RKO (cell line): ENCODE results near the gene ACTBL2.
"Not testable (repeated sequence)": the region's sequence is repeated elsewhere in the genome, so short reads cannot be mapped to it uniquely, and the experiment has no call there.

Experiments used
- DNase-seq: peaks from one replicate; pipeline ENCODE4 v3.0.0-alpha.2; 2016; ENCODE audit warnings: low spot score

The ACTBL2 gene

DNA sequence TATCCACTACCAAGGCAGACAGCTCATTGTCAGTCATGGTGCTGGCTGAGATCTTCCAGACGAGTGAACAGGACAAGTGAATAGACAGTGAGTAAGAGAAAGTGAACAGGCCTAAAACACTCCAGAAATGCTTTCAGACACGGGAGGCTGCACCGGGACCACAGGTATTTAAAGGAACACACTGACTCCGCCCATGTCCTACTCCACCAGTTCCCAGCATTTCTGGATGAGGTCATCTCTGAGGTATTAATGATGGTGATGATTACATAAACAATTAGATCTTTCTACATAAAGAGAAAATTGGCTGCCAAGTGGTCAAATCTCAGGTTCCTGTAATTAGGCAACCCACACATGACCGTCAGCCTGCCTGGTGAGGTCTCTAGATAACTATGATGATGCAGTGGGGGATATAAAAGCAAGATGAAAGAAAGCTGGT is at the start of gene ACTBL2:
TSS of gene ACTBL2 (minus strand) at position 141 of the 436 bp plus-strand sequence. CDS start at position 37, 104 bp downstream.
- no peak for DNase-seq

DNA sequence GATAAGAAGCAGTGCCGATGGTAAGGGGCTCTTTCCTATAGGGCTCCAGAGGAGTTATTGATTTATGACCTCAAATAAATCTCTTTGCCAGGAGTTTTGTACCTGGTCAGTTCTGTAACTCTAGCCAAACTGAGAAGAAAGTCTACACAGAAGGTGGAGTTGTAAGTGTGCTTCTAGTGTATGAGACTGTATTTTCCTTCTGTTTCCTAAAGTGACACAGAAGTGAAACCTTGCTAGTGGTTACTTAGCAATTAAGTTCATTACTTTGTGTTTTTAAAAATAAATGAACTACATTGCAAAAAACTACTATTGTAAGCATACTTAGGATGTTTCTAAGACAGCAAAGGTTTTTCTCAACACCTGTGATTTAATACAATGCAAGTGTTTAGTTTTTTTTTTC is 48.7 kb upstream of the ACTBL2 start:
- no peak for DNase-seq

DNA sequence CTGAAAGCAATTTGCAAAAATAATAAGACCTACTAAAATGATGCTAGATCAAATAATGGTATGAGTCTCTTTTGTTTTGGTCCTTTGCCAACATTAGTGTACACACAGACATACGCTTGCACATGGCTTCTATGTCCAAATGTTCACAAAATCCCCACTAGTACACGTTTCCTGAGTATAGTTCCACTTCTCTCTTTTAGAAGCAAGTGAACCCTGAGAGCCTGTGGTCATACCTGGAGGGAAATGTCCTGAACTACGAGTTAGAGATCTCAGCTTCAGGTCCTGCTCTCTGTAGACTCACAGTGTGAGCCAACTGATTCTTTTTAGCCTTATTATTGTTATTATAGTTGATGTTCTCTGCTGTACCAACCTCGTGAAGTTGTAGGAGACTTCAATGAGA is 47.3 kb upstream of the ACTBL2 start:
- no peak for DNase-seq

DNA sequence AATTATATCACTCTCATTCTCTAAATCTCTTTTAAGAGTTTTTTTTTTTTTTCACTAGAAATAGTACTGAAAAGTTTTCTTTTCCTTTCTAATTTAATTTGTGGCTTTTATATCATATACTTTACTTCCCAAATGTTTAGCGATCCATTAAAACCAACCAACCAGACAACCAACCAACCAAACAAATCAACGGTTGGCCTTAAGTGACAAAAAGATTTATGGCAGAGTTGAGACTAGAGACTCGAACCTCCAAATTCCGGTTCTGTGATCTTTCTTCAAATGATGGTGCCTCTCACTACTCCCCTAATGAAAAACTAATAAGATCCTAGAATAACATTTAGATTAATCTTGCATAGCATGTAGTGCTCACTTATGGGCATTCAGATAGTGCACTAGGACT is 45.3 kb upstream of the ACTBL2 start:
- DNase-seq: no peak

DNA sequence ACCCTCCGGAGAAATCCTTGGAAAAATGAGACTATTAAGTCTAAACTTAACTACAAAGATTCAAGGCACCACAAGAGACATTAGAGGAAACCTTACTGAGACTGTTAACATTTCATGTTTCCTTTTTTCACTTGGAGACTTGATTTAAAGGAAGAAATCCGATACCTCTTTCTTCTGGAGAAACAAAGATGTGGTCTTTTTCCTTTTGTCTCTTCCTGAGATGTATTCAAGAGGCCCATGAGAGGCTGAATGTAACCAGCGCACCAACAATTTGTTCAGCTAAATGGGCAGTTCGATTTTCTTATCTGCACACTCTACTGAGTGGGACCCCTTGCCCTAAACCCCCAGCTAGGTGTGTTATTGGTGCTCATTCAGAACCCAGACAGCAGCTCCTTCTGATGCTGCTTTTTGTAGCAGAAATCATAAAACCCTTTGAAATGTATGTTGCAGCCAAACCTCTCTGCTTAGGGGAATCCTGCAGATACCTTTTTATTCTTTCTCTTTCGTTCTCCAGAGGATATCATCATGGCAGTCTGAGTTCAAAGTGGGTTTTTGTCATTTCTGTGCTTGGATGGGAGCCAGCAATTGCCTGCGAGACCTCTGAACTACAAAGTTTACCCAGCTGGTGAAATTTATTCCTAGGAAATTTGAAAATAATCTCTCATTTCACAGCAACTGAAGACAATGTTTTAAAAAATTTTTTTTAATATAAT is 41.9 kb upstream of the ACTBL2 start:
- DNase-seq: no peak

DNA sequence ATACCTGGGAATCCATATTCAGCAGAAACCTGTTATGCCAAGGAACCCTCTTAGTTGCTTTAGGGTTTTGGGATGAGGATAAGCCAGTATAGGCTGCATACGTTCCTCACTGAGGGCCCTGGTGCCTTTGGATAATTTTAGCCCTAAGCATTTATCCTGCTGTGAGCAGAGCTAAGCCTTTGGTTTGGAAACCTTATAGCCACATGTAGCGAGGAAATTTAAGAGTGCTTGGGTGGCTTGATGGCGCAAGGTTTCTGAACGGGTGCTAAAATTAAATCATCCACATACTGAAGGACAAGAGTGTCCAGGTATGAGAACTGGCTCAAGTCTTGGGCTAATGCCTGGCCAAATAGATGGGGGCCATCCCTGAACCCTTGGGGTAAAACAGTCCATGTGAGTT is 39.9 kb upstream of the ACTBL2 start:
- DNase-seq: not testable (repeated sequence)

DNA sequence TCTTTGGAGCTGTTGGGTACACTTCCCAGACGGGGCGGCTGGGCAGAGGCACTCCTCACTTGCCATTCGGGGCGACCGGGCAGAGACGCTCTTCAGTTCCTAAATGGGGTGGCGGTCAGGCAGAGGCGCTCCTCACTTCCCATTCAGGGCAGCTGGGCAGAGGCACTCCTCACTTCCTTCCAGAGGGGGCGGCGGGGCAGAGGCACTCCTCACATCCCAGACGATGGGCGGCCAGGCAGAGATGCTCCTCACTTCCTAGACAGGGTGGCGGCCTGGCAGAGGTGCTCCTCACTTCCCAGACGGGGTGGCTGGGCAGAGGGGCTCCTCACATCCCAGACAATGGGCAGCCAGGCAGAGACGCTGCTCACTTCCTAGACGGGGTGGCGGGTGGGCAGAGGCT is 35.8 kb upstream of the ACTBL2 start:
- DNase-seq: not testable (repeated sequence)

DNA sequence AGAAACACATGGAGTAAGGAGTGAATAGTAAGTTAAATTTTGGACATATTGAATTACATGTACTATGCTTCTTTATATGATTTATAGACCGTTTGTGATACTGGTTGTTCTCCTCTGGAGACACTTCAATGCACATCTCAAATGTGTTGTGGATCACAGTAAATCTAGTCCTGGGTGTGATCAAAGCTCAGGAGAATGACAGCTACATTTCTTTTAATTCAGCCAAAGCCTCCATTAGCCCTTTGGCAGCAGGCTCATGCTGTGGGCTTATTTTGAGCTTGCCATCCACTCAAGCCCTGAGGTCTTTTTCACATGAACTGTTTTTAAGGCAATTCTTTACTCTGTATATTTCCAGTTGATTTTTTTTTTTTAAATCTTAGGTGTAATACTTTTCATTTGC is 34.6 kb upstream of the ACTBL2 start:
- no peak for DNase-seq

DNA sequence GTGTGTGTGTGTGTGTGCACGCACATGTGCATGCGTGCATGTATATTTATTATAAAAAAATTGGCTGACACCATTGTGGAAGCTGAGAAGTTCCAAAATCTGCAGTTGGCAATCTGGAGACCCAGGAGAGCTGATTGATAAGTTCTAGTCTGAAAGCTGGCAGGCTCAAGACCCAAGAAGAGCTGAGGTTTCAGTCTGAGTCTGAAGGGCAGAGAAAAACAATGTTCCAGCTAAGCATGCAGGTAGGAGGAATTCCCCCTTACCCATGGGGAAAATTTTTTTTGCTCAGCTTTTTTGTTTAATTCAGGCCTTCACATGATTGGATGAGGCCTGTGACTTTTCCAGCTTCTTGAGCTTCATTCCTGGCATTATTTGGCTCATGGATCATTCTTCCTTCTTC is 31.2 kb upstream of the ACTBL2 start:
- DNase-seq: no peak

DNA sequence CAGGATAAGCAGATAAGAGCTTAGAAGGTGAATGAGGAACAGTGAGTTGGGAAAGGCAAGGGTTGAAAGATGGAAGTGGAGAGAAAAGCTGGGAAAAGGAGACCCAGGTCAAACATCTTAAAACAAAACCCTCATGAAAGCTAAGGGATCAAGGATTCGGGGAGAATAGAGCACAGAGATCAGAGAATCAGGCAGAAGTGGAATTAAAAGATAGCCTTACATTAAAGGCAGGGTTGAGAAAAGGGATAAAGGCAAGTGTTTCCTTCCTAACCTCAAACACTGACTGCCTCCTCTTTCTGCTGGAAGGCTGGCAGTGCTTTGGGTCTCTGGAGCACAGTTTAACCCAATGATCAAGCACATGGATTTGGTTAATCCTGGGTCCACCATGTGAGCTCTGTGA is 28.7 kb upstream of the ACTBL2 start:
- DNase-seq: no peak

DNA sequence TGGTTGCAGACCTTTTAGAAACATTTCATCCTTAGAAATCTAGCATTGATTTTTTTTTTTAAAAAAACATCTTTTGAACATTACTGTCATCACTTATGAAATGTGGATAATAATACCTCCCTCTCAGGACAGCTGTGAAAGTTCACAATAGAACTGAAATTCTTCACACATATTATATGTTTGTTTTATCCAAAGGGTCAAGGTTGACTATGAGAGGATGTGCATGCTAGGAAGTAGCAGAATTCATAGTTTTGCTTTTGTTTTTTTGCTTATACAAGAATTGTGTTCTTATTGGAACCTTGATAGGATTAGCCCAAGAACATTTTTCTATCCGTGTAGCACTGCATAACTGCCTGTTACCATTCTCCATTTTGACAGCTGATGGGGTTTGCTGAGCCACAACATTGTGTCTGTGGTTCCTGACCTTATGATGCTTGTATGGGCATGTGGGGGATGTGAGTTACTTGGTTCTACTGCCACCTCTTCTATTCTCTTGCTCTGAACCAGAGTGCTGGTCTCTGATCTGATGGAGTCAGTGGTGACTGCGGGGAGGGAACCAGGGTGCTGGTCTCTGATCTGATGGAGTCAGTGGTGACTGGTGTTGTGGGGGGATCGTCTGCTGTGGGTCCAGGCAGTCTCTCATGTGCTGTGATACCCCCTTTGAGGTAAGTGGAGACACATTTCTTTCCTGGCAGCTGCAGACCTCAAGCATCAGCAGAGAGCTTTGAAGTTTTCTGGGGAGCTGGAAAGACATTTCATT is 27.1 kb upstream of the ACTBL2 start:
- DNase-seq: no peak

DNA sequence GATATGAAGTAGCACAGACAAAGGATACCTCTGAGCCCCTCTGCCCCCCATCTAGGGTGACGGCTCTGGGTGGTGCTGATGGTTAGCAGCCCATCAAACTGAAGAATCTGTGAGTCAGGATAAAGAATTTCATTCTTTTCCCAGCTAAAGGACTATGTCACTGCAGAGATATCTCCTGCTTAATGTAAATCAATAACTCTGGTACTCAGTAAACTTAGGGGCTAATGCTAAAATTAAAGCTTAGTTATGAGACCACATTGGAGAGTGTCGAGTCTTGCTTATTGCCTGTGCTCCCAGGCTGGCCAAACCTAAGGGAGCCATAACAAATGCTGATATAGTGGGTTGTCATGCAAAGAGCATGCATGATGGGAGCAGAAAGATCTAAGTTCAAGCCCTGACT is 25.6 kb upstream of the ACTBL2 start:
- no peak for DNase-seq

DNA sequence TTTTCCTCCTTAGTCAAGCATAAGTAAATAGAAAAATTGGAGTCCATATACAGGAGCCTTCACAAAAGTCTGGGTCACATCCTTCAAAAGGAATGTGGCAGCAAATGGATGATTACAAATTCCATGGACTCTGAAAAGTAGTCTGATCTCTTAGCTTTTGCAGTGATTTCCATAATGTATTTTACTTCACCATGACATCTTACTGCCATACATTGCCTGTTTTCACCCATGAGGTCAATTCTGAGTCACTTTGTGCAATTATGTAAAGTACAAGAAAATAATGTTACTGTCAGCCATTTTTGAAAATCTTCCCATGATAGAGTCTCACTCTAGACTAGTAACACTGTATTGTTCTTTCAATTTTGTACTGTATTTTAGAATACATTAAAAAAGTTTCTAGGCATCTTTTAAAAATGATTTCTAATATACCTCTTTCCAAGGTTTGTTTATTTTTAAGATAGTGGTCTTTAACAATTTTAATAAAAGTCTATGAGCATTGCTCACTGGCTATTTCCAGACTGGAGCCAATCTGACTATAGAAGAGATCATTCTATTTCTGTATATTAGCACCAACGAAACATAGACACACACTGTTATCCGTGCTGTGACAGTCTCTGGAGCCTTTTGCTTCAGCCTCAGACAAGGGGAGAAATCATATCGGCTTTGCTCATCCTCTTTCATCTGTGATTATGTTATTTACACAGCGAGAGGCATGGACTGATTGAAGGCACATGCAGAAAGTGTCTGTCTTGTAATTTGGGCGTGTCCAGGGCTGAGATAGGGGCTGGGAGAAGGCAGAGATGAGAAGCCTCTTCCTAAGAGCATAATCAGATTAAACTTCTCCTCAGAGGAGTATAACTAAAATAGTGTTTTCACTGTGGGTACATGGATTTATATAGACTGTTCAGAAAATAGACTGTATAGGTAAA is 22.9 kb upstream of the ACTBL2 start:
- DNase-seq: no peak

DNA sequence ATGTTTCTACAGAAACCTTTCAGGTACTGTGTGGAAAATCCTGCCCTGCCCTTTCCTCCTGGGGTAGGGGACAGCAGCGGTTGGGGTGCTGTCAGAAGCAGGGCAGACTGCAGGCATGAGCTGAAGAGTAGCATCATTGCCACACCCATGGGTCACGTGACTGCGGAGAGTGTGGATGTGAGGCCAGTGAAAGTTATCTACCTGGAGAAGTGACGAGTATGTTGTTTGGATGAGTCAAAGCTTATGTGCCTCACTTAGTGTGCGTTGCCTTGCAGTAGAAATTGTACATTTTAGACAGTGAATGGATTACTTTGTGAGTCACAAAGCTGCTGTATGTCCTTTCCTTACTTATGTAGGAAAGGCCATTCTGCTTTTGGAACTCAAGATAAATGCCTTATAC is 21.7 kb upstream of the ACTBL2 start:
- no peak for DNase-seq

DNA sequence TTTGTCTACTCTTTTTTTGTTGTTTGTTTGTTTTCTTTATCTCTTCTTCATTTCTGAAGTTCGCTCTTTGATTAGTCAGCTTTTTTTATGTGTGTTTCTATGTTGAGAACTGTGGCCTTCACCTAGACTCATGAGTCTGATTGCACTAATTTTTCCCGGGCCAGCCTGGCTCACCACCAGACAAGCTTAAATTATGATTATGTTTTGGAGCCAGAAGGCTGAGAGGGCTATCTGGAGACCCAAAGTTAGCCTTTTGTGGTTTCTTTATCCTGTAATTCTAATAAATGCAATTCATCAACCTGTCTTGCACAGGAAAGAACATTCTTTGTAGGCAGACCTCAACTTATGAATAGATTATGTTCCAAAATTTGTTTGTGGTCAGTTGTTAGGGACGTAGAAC is 20.8 kb upstream of the ACTBL2 start:
- no peak for DNase-seq

DNA sequence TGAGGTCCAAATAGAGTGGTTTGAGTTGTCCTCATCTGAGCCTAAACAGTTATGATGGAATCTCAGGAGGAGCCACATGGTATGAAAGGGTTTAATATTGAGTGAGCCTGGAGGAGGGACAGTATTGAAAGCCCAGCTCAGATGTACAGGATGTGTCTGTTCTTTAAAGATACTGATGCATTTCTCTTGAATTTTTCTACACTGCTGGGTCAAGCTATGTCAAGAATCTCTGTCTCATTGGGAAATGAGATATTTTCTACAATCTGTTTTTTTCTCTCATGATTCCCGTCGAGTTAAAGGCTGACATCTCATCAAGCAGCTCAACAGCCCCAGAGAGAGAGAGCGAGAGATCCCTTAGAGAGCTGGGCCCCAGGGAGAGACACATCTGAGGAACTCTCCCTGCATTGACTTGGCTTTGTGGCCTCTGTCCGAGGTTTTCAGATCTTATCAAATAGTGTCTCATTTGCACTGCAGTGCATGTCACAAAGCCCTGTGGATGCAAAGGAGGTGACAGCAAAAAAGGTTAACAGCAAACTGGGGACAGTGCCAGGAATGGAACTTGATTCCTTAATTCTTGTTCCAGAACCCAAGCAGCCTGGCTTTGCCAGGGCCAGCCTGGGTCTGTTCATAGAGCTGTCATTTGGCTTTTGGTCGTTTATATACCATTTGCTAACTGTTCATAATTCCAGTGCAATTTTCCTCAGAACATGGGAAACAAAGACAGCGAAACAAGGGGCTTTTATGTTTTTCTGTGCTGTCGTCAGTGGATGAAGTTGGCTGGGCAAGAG is 19.0 kb upstream of the ACTBL2 start:
- no peak for DNase-seq

DNA sequence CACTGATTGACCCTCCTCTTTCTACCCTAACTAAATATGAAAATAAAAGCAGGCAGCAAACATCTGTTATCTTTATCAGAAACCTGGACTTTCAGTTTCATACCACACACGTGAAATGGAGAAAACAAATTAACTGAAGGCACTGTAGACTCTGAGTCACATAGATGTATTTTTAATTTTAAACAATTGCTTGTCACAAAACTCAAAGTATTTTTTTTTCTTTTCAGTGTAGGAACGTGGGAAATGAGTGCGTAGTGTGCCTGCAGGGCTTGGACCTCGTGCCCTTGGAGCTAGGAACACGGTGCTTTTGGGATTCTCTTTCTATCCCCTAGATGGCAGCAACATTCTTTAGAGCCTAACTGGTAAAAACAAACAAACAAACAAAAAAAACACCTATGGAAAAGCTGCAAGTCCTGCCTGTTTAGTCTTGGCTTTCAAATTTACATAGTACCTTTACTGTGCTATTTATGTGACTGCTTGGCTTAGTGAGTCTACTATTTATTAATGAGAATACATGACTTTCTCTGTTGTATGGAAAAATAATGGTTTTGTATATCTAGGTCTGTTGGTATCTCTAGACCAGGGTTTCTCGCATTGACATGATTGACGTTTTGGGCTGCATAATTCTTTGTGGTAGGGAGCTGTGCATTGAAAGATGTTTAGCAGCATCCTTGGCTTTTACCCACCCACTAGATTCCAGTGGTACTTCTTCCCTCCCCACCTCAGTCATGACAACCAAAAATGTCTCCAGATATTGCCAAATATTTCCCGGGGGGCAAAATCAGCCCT is 16.8 kb upstream of the ACTBL2 start:
- DNase-seq: peak; percentile 43

DNA sequence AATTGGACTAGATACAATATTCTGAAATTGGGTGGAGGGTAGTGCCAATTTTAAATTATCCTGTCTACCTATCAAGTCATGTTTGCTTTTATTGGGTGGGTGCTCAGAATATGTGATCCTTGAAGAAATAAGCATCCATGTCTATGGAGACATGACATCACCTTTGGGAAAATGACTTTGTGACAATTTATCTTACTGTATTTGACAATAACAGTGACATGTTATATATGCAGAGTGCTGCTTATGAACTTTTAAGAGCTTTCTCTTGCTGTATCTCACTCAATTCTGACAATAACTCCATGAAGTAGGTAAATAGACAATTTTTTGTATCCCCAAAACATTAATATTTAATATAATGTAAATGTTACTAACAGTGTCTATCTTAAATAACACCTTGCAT is 15.1 kb upstream of the ACTBL2 start:
- DNase-seq: no peak

DNA sequence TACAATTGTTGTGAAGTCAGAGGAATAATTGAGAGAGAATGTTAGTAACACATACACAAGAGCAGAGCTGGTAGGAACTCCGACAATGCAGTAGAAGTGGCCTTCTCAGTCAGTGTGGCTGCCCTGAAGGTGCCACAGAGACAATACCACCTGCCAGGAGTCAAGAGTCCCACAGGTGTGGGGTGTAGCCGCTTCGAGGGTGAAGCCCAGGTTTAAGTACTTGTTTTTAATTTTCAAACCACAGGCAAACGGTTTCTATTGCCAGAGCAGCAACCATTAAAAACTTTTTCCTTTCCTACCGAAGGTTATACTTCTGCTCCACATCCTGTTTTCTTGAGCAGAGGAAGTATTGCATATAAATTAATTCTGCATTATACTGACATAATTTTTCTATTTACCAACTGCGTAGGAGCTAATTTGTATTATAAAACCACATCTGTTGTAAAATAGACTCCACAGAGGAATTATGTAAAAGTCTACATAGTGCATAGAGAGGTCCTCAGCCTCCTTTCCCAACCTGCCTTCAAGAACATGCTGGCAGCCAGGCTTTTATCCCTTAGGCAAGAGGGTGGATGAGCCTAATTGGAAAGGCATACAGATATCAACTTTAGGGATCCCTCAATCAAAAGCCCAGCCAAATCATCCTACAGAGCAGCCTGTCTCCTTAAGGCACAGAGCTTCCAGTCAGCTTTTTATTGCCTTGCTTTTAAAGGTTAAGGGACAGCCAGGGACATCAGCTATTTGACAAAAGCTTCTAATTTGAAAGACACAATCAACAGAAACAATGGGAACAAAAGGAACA is 12.9 kb upstream of the ACTBL2 start:
- no peak for DNase-seq
